ENCODE data around the gene EPHA2. TPM values are rescaled to one million over a fixed set of nuclear protein-coding genes. Genes with fewer than 3 reads are reported as not detected.

Gene EPHA2
- total RNA-seq, 2 experiments from 2014 or later = 0.19 to 0.21 TPM

- Mint-ChIP-seq H3K4me1 (peaks cover 8% of the 10 kb centered on the region), H3K27me3 (no peaks in the 10 kb centered on the region), H3K36me3 (ENCODE audit: low read depth) (no peaks in the 10 kb centered on the region), H3K4me3 (no peak overlapping the region), H3K27ac (no peak overlapping the region), H3K9me3 (ENCODE audit: low read depth) (no peaks in the 10 kb centered on the region)
- no peak for ATAC-seq
- no peak for DNase-seq
- intact Hi-C loops (cut with DNase I, micrococcal nuclease) = no loop called here
- POLR2A ChIA-PET = no interaction called here
- CTCF ChIA-PET = interaction anchor here (0.7 kb wide), 1 partner anchor 97 kb away, joined by 3 read pairs; no protein-coding TSS in a partner anchor
Measured at GRCh38 chr1:16120407-16120806, 35.5 kb downstream of the EPHA2 start.

GRCh38 chr1:16119926-16120325 lies 35.9 kb downstream of the EPHA2 start:
- no peaks in the 10 kb centered on the region for H3K36me3 Mint-ChIP-seq (ENCODE audit: low read depth)
- ATAC-seq (no peak), DNase-seq (no peak)
- H3K27ac Mint-ChIP-seq = no peak overlapping the region
- H3K4me3 Mint-ChIP-seq = no peak overlapping the region
- intact Hi-C loops (cut with DNase I, micrococcal nuclease) = no loop called here
- H3K9me3 Mint-ChIP-seq (ENCODE audit: low read depth) = no peaks in the 10 kb centered on the region
- H3K4me1 Mint-ChIP-seq = peaks cover 8% of the 10 kb centered on the region
- POLR2A ChIA-PET = no interaction called here
- CTCF ChIA-PET = no interaction called here
- H3K27me3 Mint-ChIP-seq = no peaks in the 10 kb centered on the region

GRCh38 chr1:16119504-16119903 lies 36.4 kb downstream of the EPHA2 start:
- ChIA-PET CTCF (interaction anchor here (1.0 kb wide), 1 partner anchor 35 kb away, joined by 3 read pairs; no protein-coding TSS in a partner anchor), POLR2A (no interaction called here)
- no peaks in the 10 kb centered on the region for H3K36me3 Mint-ChIP-seq (ENCODE audit: low read depth)
- intact Hi-C loops (cut with DNase I, micrococcal nuclease) = no loop called here
- ATAC-seq (no peak), DNase-seq (no peak)
- H3K9me3 Mint-ChIP-seq (ENCODE audit: low read depth) = no peaks in the 10 kb centered on the region
- no peak overlapping the region for H3K4me3 Mint-ChIP-seq
- no peak overlapping the region for H3K27ac Mint-ChIP-seq
- H3K4me1 Mint-ChIP-seq = peaks cover 8% of the 10 kb centered on the region
- no peaks in the 10 kb centered on the region for H3K27me3 Mint-ChIP-seq

- H3K4me1 Mint-ChIP-seq = peaks cover 8% of the 10 kb centered on the region
- ChIA-PET CTCF (interaction anchor here (1.0 kb wide), 1 partner anchor 36 kb away, joined by 3 read pairs; no protein-coding TSS in a partner anchor), POLR2A (no interaction called here)
- no peaks in the 10 kb centered on the region for H3K9me3 Mint-ChIP-seq (ENCODE audit: low read depth)
- no peak overlapping the region for H3K27ac Mint-ChIP-seq
- no peak for ATAC-seq
- intact Hi-C loops (cut with DNase I, micrococcal nuclease) = no loop called here
- H3K36me3 Mint-ChIP-seq (ENCODE audit: low read depth) = no peaks in the 10 kb centered on the region
- H3K27me3 Mint-ChIP-seq = no peaks in the 10 kb centered on the region
- DNase-seq = no peak
- H3K4me3 Mint-ChIP-seq = no peak overlapping the region
Measured at GRCh38 chr1:16118706-16119105, 37.2 kb downstream of the EPHA2 start.

- ChIA-PET CTCF (interaction anchor here (0.8 to 1.2 kb wide), 5 partner anchors 35 to 326 kb away, joined by 3 to 6 read pairs (median 4); no protein-coding TSS in a partner anchor), POLR2A (interaction anchor here (0.6 kb wide), 1 partner anchor 594 kb away, joined by 8 read pairs; the partner anchor contains the start of gene CASP9)
- Mint-ChIP-seq H3K4me3 (no peak overlapping the region), H3K27me3 (no peaks in the 10 kb centered on the region), H3K4me1 (peaks cover 4% of the 10 kb centered on the region), H3K9me3 (ENCODE audit: low read depth) (no peaks in the 10 kb centered on the region), H3K27ac (no peak overlapping the region), H3K36me3 (ENCODE audit: low read depth) (no peaks in the 10 kb centered on the region)
- intact Hi-C loops (cut with DNase I, micrococcal nuclease) = no loop called here
- ATAC-seq (no peak), DNase-seq (no peak)
Measured at GRCh38 chr1:16117936-16118335, 37.9 kb downstream of the EPHA2 start.

GRCh38 chr1:16117369-16117768 lies 38.5 kb downstream of the EPHA2 start:
- no peaks in the 10 kb centered on the region for H3K9me3 Mint-ChIP-seq (ENCODE audit: low read depth)
- intact Hi-C loops (cut with DNase I, micrococcal nuclease) = no loop called here
- ChIA-PET CTCF (interaction anchor here (1.1 to 1.2 kb wide), 4 partner anchors 34 to 70 kb away, joined by 3 to 6 read pairs (median 4); no protein-coding TSS in a partner anchor), POLR2A (interaction anchor here (0.6 kb wide), 1 partner anchor 594 kb away, joined by 8 read pairs; the partner anchor contains the start of gene CASP9)
- no peaks in the 10 kb centered on the region for H3K4me1 Mint-ChIP-seq
- H3K36me3 Mint-ChIP-seq (ENCODE audit: low read depth) = no peaks in the 10 kb centered on the region
- no peak overlapping the region for H3K27ac Mint-ChIP-seq
- ATAC-seq (no peak), DNase-seq (no peak)
- H3K4me3 Mint-ChIP-seq = no peak overlapping the region
- no peaks in the 10 kb centered on the region for H3K27me3 Mint-ChIP-seq

- intact Hi-C loops (cut with DNase I, micrococcal nuclease) = no loop called here
- ATAC-seq = no peak
- ChIA-PET CTCF (interaction anchor here (0.6 kb wide), 1 partner anchor 76 kb away, joined by 3 read pairs; no protein-coding TSS in a partner anchor), POLR2A (no interaction called here)
- Mint-ChIP-seq H3K27ac (no peak overlapping the region), H3K4me1 (no peaks in the 10 kb centered on the region), H3K9me3 (ENCODE audit: low read depth) (no peaks in the 10 kb centered on the region), H3K36me3 (ENCODE audit: low read depth) (no peaks in the 10 kb centered on the region), H3K4me3 (no peak overlapping the region), H3K27me3 (peaks cover 2% of the 10 kb centered on the region)
- no peak for DNase-seq
Measured at GRCh38 chr1:16116625-16117024, 39.2 kb downstream of the EPHA2 start.

- Mint-ChIP-seq H3K27me3 (peaks cover 2% of the 10 kb centered on the region), H3K36me3 (ENCODE audit: low read depth) (no peaks in the 10 kb centered on the region), H3K9me3 (ENCODE audit: low read depth) (no peaks in the 10 kb centered on the region), H3K4me3 (no peak overlapping the region), H3K4me1 (no peaks in the 10 kb centered on the region), H3K27ac (no peak overlapping the region)
- CTCF ChIA-PET = no interaction called here
- DNase-seq (no peak), ATAC-seq (no peak)
- POLR2A ChIA-PET = no interaction called here
- intact Hi-C loops (cut with DNase I, micrococcal nuclease) = no loop called here
Measured at GRCh38 chr1:16116002-16116401, 39.9 kb downstream of the EPHA2 start.

- CTCF ChIA-PET = interaction anchor here (0.7 kb wide), 1 partner anchor 33 kb away, joined by 3 read pairs; no protein-coding TSS in a partner anchor
- peaks cover 2% of the 10 kb centered on the region for H3K27me3 Mint-ChIP-seq
- DNase-seq (no peak), ATAC-seq (no peak)
- no peaks in the 10 kb centered on the region for H3K9me3 Mint-ChIP-seq (ENCODE audit: low read depth)
- intact Hi-C loops (cut with DNase I, micrococcal nuclease) = no loop called here
- no peaks in the 10 kb centered on the region for H3K4me1 Mint-ChIP-seq
- no peak overlapping the region for H3K4me3 Mint-ChIP-seq
- no peaks in the 10 kb centered on the region for H3K36me3 Mint-ChIP-seq (ENCODE audit: low read depth)
- POLR2A ChIA-PET = no interaction called here
- no peak overlapping the region for H3K27ac Mint-ChIP-seq
Measured at GRCh38 chr1:16115468-16115983, 40.3 kb downstream of the EPHA2 start.

GRCh38 chr1:16114527-16115467 lies 41.1 kb downstream of the EPHA2 start:
- ChIA-PET POLR2A (no interaction called here), CTCF (interaction anchor here (0.7 kb wide), 1 partner anchor 33 kb away, joined by 3 read pairs; no protein-coding TSS in a partner anchor)
- Mint-ChIP-seq H3K4me1 (no peaks in the 10 kb centered on the region), H3K4me3 (no peak overlapping the region), H3K27me3 (peaks cover 2% of the 10 kb centered on the region), H3K9me3 (ENCODE audit: low read depth) (no peaks in the 10 kb centered on the region), H3K36me3 (ENCODE audit: low read depth) (no peaks in the 10 kb centered on the region), H3K27ac (no peak overlapping the region)
- DNase-seq (no peak), ATAC-seq (no peak)
- intact Hi-C loops (cut with DNase I, micrococcal nuclease) = no loop called here

GRCh38 chr1:16112596-16113555 lies 43.0 kb downstream of the EPHA2 start:
- ATAC-seq = no peak
- Mint-ChIP-seq H3K36me3 (ENCODE audit: low read depth) (no peaks in the 10 kb centered on the region), H3K27ac (no peak overlapping the region), H3K27me3 (peaks cover 2% of the 10 kb centered on the region), H3K4me1 (no peaks in the 10 kb centered on the region), H3K4me3 (no peak overlapping the region), H3K9me3 (ENCODE audit: low read depth) (peaks cover 3% of the 10 kb centered on the region)
- no peak for DNase-seq
- ChIA-PET POLR2A (no interaction called here), CTCF (interaction anchor here (0.7 kb wide), 1 partner anchor 242 kb away, joined by 3 read pairs; no protein-coding TSS in a partner anchor)
- intact Hi-C loops (cut with DNase I, micrococcal nuclease) = no loop called here

Measured in activated CD4-positive, alpha-beta T cell treated with anti-CD3 and anti-CD28 coated beads for 36 hours (primary cell).